ENCODE measurements around the gene CACNA2D4. TPM values are rescaled to one million over a fixed set of nuclear protein-coding genes. Genes with fewer than 3 reads are reported as not detected.

CACNA2D4 gene
- polyA plus RNA-seq, 3 donors: 17.8 to 87.7 (median 22.1) TPM

DNA sequence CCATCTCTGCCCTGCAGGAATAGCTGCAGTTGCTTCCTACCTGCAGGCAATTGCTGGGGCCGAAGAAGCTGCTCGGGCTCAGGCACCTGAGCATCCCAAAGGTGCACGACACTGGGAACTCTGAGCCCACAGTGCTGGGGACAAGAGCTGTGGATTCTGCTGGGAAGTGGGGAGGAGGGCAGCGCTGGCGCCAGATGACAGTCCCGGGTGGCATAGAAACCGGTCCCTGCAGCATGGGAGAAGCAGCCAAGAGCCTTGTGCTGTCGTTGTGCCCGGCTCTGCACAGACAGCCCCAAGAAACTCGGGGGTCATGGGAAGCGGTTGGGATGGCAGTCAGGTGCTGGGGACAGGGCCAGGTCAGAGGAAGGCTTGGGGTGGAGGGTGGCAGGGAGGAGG lies 97.6 kb downstream of the CACNA2D4 start:
- peaks cover under 1 to 10% of the 10 kb centered on the region in 2 donors for H3K4me1 ChIP-seq (ENCODE audit: control insufficient read depth in 1 of 2, insufficient read depth in 2 of 2, low read length in 2 of 2)
- Mint-ChIP-seq H3K4me3 (peak overlapping the region in 1 of 2 donors; percentile 83), H3K9me3 (peaks cover 0 to 7% (median 3%) of the 10 kb centered on the region in 7 donors), H3K4me1 (peaks cover 16% of the 10 kb centered on the region), H3K27ac (no peak overlapping the region), H3K27me3 (ENCODE audit: low read depth in 3 of 3) (peaks cover 35 to 42% (median 37%) of the 10 kb centered on the region in 3 donors), H3K36me3 (peaks cover 3% of the 10 kb centered on the region in 2 donors)
- H3K9me3 ChIP-seq (replicated peaks in 1 of 2; ENCODE audit: control insufficient read depth in 1 of 2, insufficient read depth in 1 of 2, low read length in 2 of 2): no peaks in the 10 kb centered on the region
- no peak overlapping the region for H3K4me3 ChIP-seq (replicated peaks in 1 of 3; ENCODE audit: low read depth in 2 of 3, low read length in 3 of 3)
- 82% methylated on average over 10 of the region's 11 CpGs for WGBS (ENCODE audit: insufficient coverage)
- H2AFZ ChIP-seq (ENCODE audit: insufficient read depth, low read depth, low read length, poor library complexity, severe bottlenecking): no peak overlapping the region
- no peak overlapping the region for H3K27ac ChIP-seq (ENCODE audit: low read depth in 1 of 2, low read length in 2 of 2)
- H3K27me3 ChIP-seq (ENCODE audit: control insufficient read depth in 2 of 2, insufficient read depth in 2 of 2, low read length in 2 of 2): peaks cover 10 to 36% of the 10 kb centered on the region in 2 donors
- intact Hi-C loops (cut with micrococcal nuclease): no loop called here
- no peak overlapping the region for H3K4me2 ChIP-seq (replicated peaks; ENCODE audit: extremely low read depth, low read length, poor library complexity, severe bottlenecking)
- no peak for DNase-seq
- H4K20me1 ChIP-seq (ENCODE audit: insufficient read depth, low read length): no peaks in the 10 kb centered on the region
- H3K36me3 ChIP-seq (replicated peaks in 1 of 2; ENCODE audit: control insufficient read depth in 1 of 2, insufficient read depth in 2 of 2, low read length in 2 of 2): no peaks in the 10 kb centered on the region
- H3K9ac ChIP-seq (ENCODE audit: insufficient read depth, low read length, poor library complexity, severe bottlenecking): no peak overlapping the region
- TF ChIP-seq, protein P1, sequence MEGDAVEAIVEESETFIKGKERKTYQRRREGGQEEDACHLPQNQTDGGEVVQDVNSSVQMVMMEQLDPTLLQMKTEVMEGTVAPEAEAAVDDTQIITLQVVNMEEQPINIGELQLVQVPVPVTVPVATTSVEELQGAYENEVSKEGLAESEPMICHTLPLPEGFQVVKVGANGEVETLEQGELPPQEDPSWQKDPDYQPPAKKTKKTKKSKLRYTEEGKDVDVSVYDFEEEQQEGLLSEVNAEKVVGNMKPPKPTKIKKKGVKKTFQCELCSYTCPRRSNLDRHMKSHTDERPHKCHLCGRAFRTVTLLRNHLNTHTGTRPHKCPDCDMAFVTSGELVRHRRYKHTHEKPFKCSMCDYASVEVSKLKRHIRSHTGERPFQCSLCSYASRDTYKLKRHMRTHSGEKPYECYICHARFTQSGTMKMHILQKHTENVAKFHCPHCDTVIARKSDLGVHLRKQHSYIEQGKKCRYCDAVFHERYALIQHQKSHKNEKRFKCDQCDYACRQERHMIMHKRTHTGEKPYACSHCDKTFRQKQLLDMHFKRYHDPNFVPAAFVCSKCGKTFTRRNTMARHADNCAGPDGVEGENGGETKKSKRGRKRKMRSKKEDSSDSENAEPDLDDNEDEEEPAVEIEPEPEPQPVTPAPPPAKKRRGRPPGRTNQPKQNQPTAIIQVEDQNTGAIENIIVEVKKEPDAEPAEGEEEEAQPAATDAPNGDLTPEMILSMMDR (IDR thresholded peaks at IDR 0.05): no peak
- no peaks in the 10 kb centered on the region for H3K79me2 ChIP-seq (ENCODE audit: insufficient read depth, low read length)

DNA sequence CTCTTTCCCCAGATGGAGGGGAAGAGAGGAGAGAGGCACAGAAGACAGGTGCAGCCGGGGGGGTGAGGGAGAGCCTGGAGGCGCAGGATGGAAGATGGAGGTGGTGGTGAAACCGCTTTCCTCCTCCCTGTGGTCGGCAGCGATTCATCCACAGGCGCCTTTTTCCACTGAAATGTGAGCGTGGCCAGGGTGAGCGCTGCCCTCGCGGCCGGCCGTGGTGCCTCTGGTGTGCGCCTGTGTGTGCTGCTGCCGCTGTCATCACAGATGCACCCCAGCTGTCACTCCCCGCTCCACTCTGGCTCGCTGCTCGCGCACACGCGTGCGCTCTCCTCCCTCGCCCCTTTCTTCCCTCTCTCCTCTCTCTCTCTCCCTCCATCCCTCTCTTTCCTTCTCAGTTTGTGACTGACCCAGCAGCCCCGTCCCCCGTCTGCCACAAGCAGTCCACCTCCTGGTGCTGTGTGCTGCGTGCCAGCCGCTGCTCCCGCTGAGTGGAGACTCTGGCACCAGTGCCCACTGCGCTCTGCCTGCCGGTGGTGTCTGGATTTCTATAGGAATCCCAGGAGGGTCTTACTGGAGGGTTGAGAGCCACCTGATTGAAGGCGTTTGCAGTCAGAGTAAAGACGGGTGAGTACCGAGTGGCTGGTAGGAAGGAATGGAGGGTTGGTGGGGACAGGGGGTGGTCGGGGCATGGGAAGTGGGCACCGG lies 98.1 kb downstream of the CACNA2D4 start, which contains the start of gene LRTM2:
TSS of gene LRTM2 (plus strand) at position 375 of the 705 bp plus-strand sequence. CDS start 7,584 bp downstream, outside the sequence.
- Mint-ChIP-seq H3K27ac (peak within 1 kb of the TSS in 1 of 7 donors; percentile 75), H3K36me3 (peaks cover 4 to 6% of the 10 kb centered on the region in 2 donors), H3K4me3 (peak within 1 kb of the TSS; percentile 32 to 83), H3K9me3 (peaks cover 0 to 7% (median 3%) of the 10 kb centered on the region in 7 donors), H3K4me1 (peaks cover 22% of the 10 kb centered on the region), H3K27me3 (ENCODE audit: low read depth in 3 of 3) (peaks cover 34 to 42% (median 37%) of the 10 kb centered on the region in 3 donors)
- WGBS (ENCODE audit: insufficient coverage): 20% methylated on average over 23 of the region's 34 CpGs
- Histone ChIP-seq H3K9ac (ENCODE audit: insufficient read depth, low read length, poor library complexity, severe bottlenecking) (no peak within 1 kb of the TSS), H3K27ac (ENCODE audit: low read depth in 1 of 2, low read length in 2 of 2) (no peak within 1 kb of the TSS), H3K79me2 (ENCODE audit: insufficient read depth, low read length) (no peaks in the 10 kb centered on the region), H4K20me1 (ENCODE audit: insufficient read depth, low read length) (no peaks in the 10 kb centered on the region), H2AFZ (ENCODE audit: insufficient read depth, low read depth, low read length, poor library complexity, severe bottlenecking) (peak within 1 kb of the TSS; percentile 46), H3K4me2 (replicated peaks; ENCODE audit: extremely low read depth, low read length, poor library complexity, severe bottlenecking) (no peak within 1 kb of the TSS), H3K27me3 (ENCODE audit: control insufficient read depth in 2 of 2, insufficient read depth in 2 of 2, low read length in 2 of 2) (peaks cover 10 to 36% of the 10 kb centered on the region in 2 donors), H3K9me3 (replicated peaks in 1 of 2; ENCODE audit: control insufficient read depth in 1 of 2, insufficient read depth in 1 of 2, low read length in 2 of 2) (no peaks in the 10 kb centered on the region), H3K4me3 (replicated peaks in 1 of 3; ENCODE audit: low read depth in 2 of 3, low read length in 3 of 3) (no peak within 1 kb of the TSS), H3K4me1 (ENCODE audit: control insufficient read depth in 1 of 2, insufficient read depth in 2 of 2, low read length in 2 of 2) (peaks cover 6 to 15% of the 10 kb centered on the region in 2 donors), H3K36me3 (replicated peaks in 1 of 2; ENCODE audit: control insufficient read depth in 1 of 2, insufficient read depth in 2 of 2, low read length in 2 of 2) (no peaks in the 10 kb centered on the region)
- intact Hi-C loops (cut with micrococcal nuclease): no loop called here
- TF ChIP-seq, protein P1 (IDR thresholded peaks at IDR 0.05): no peak
- DNase-seq: no peak
